Fibroblast of lung (primary cell): ENCODE data around the gene DOHH.

Experiments used
- EZH2 ChIP-seq: IDR thresholded peaks from 2 replicates; pipeline ENCODE4 v1.5.1; 2012; ENCODE audit warnings: low read length, control low read depth, mild to moderate bottlenecking; ENCODE audit errors: missing control alignments
- TF ChIP-seq, protein P1 (sequence below), 2 donors: IDR thresholded peaks in 1 of 2; conservative IDR thresholded peaks in 1 of 2; 1 replicate in 1 of 2; 2 replicates in 1 of 2; pipeline ENCODE4 v1.5.1; 2011 to 2012; ENCODE audit warnings: low read length in 2 of 2, control low read depth in 1 of 2, inconsistent platforms in 1 of 2, low read depth in 1 of 2, mild to moderate bottlenecking in 1 of 2

DNA sequence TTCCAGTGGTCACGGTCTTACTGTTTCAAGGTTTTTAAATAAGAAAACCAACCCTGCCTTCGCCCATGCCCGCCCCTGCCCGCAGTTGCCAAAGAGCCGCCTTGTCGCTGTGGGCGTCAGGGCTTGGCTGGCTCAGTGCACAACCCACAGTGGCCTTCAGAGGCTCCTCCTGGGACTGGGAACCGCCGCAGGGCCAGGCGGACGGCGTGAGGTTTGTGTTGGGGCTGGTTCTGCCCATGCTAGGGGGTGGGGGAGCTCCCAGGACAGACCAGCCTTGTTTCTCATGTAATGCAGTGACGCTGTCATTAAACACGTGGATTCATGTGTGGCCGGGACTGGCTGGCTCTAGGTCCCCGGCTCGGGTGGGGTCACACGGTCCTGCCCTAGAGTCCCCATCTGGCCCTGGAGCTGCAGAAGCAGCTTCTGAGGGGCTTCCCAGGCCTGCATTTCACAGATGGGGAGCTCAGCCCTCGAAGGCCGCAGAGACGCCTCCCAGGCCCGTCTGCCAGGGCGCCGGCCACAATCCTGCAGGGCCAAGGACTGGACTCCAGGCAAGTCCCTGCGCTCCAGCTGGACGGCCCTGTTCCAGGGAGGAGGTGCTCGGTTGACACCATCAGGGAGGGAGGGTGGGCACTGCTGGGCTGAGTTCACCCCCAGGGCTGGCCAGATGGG, 36.1 kb upstream of the DOHH start:
- TF ChIP-seq, protein P1, sequence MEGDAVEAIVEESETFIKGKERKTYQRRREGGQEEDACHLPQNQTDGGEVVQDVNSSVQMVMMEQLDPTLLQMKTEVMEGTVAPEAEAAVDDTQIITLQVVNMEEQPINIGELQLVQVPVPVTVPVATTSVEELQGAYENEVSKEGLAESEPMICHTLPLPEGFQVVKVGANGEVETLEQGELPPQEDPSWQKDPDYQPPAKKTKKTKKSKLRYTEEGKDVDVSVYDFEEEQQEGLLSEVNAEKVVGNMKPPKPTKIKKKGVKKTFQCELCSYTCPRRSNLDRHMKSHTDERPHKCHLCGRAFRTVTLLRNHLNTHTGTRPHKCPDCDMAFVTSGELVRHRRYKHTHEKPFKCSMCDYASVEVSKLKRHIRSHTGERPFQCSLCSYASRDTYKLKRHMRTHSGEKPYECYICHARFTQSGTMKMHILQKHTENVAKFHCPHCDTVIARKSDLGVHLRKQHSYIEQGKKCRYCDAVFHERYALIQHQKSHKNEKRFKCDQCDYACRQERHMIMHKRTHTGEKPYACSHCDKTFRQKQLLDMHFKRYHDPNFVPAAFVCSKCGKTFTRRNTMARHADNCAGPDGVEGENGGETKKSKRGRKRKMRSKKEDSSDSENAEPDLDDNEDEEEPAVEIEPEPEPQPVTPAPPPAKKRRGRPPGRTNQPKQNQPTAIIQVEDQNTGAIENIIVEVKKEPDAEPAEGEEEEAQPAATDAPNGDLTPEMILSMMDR (conservative IDR thresholded peaks at IDR 0.05 in 1 of 2, IDR thresholded peaks at IDR 0.05 in 1 of 2; ENCODE audit: low read depth in 1 of 2, low read length in 2 of 2): no peak
- no peak for TF ChIP-seq EZH2
